ENCODE data around the gene CD81. TPM values are rescaled to one million over a fixed set of nuclear protein-coding genes. Genes with fewer than 3 reads are reported as not detected.

Gene CD81
- total RNA-seq, 5 donors from 2014 or later (not counting 1 experiment from before 2014, with no cell fraction given): 124 to 213 (median 146) TPM

- H3K36me3 ChIP-seq (ENCODE audit: control insufficient read depth in 2 of 2, extremely low read depth in 1 of 2, insufficient read depth in 1 of 2, low read length in 1 of 2): peaks cover 8 to 9% of the 10 kb centered on the region in 2 donors
- no peaks in the 10 kb centered on the region for H3K27me3 ChIP-seq (replicated peaks in 1 of 2; ENCODE audit: control insufficient read depth in 2 of 2, extremely low read depth in 1 of 2, insufficient read depth in 2 of 2, low read length in 1 of 2)
- no peaks in the 10 kb centered on the region for H3K9me3 ChIP-seq
- Mint-ChIP-seq H3K27me3 (no peaks in the 10 kb centered on the region), H3K4me1 (peaks cover 41 to 74% (median 63%) of the 10 kb centered on the region in 3 donors), H3K27ac (peak overlapping the region; percentile 48 to 70), H3K9me3 (no peaks in the 10 kb centered on the region), H3K4me3 (peak overlapping the region in 1 of 3 donors; percentile 22), H3K36me3 (peaks cover 5% of the 10 kb centered on the region)
- peak in 1 of 35 experiments; percentile 6 for DNase-seq
- POLR2A ChIA-PET: interaction anchor here in 1 of 2 donors (0.7 kb wide), 1 partner anchor 1882 kb away, joined by 3 read pairs; no protein-coding TSS in a partner anchor
- no peak for ATAC-seq (replicated peaks in 1 of 4)
- peaks cover 9 to 89% of the 10 kb centered on the region in 2 experiments for H3K4me1 ChIP-seq (ENCODE audit: control insufficient read depth in 1 of 2, extremely low read depth in 1 of 2, insufficient read depth in 2 of 2, low read length in 2 of 2)
- CTCF ChIA-PET: no interaction called here
- WGBS (ENCODE audit: insufficient coverage): 98% methylated on average over 9 of the region's 11 CpGs
- no peak overlapping the region for H3K27ac ChIP-seq (ENCODE audit: low read length)
- H3K4me3 ChIP-seq (ENCODE audit: control insufficient read depth in 1 of 2, extremely low read depth in 1 of 2, low read length in 1 of 2): no peak overlapping the region
Observed at GRCh38 chr11:2381494-2382128, 4.5 kb downstream of the CD81 start.

GRCh38 chr11:2382129-2382517, 5.0 kb downstream of the CD81 start:
- DNase-seq (peak in 1 of 35 experiments; percentile 12), ATAC-seq (replicated peaks in 1 of 4) (no peak)
- Mint-ChIP-seq H3K4me3 (no peak overlapping the region), H3K36me3 (peaks cover 5% of the 10 kb centered on the region), H3K27ac (no peak overlapping the region), H3K4me1 (peaks cover 45 to 79% (median 68%) of the 10 kb centered on the region in 3 donors), H3K9me3 (no peaks in the 10 kb centered on the region), H3K27me3 (no peaks in the 10 kb centered on the region)
- ChIA-PET POLR2A (no interaction called here), CTCF (no interaction called here)
- 58% methylated on average over 2 of the region's 11 CpGs for WGBS (ENCODE audit: insufficient coverage)
- Histone ChIP-seq H3K4me3 (ENCODE audit: control insufficient read depth in 1 of 2, extremely low read depth in 1 of 2, low read length in 1 of 2) (no peak overlapping the region), H3K27ac (ENCODE audit: low read length) (peak overlapping the region; percentile 34), H3K9me3 (no peaks in the 10 kb centered on the region), H3K27me3 (replicated peaks in 1 of 2; ENCODE audit: control insufficient read depth in 2 of 2, extremely low read depth in 1 of 2, insufficient read depth in 2 of 2, low read length in 1 of 2) (no peaks in the 10 kb centered on the region), H3K4me1 (ENCODE audit: control insufficient read depth in 1 of 2, extremely low read depth in 1 of 2, insufficient read depth in 2 of 2, low read length in 2 of 2) (peaks cover 9 to 90% of the 10 kb centered on the region in 2 experiments), H3K36me3 (ENCODE audit: control insufficient read depth in 2 of 2, extremely low read depth in 1 of 2, insufficient read depth in 1 of 2, low read length in 1 of 2) (peaks cover 8 to 9% of the 10 kb centered on the region in 2 donors)

GRCh38 chr11:2382936-2383851, 6.1 kb downstream of the CD81 start:
- H3K27me3 Mint-ChIP-seq: no peaks in the 10 kb centered on the region
- peaks cover 5% of the 10 kb centered on the region for H3K36me3 Mint-ChIP-seq
- ChIA-PET CTCF (no interaction called here), POLR2A (no interaction called here)
- Histone ChIP-seq H3K4me1 (ENCODE audit: control insufficient read depth in 1 of 2, extremely low read depth in 1 of 2, insufficient read depth in 2 of 2, low read length in 2 of 2) (peaks cover 11 to 98% of the 10 kb centered on the region in 2 experiments), H3K27me3 (replicated peaks in 1 of 2; ENCODE audit: control insufficient read depth in 2 of 2, extremely low read depth in 1 of 2, insufficient read depth in 2 of 2, low read length in 1 of 2) (no peaks in the 10 kb centered on the region), H3K9me3 (no peaks in the 10 kb centered on the region), H3K4me3 (ENCODE audit: control insufficient read depth in 1 of 2, extremely low read depth in 1 of 2, low read length in 1 of 2) (no peak overlapping the region), H3K36me3 (ENCODE audit: control insufficient read depth in 2 of 2, extremely low read depth in 1 of 2, insufficient read depth in 1 of 2, low read length in 1 of 2) (peaks cover 8 to 9% of the 10 kb centered on the region in 2 donors), H3K27ac (ENCODE audit: low read length) (peak overlapping the region; percentile 34)
- peaks cover 46 to 84% (median 73%) of the 10 kb centered on the region in 3 donors for H3K4me1 Mint-ChIP-seq
- peak overlapping the region; percentile 23 to 34 for H3K27ac Mint-ChIP-seq
- 64% methylated on average over 12 of the region's 26 CpGs for WGBS (ENCODE audit: insufficient coverage)
- H3K9me3 Mint-ChIP-seq: no peaks in the 10 kb centered on the region
- peak in 1 of 35 experiments; percentile 9 for DNase-seq
- no peak for ATAC-seq (replicated peaks in 1 of 4)
- H3K4me3 Mint-ChIP-seq: no peak overlapping the region

GRCh38 chr11:2383852-2384804, 7.0 kb downstream of the CD81 start:
- Histone ChIP-seq H3K4me1 (ENCODE audit: control insufficient read depth in 1 of 2, extremely low read depth in 1 of 2, insufficient read depth in 2 of 2, low read length in 2 of 2) (peaks cover 9 to 98% of the 10 kb centered on the region in 2 experiments), H3K36me3 (ENCODE audit: control insufficient read depth in 2 of 2, extremely low read depth in 1 of 2, insufficient read depth in 1 of 2, low read length in 1 of 2) (peaks cover 8 to 9% of the 10 kb centered on the region in 2 donors), H3K4me3 (ENCODE audit: control insufficient read depth in 1 of 2, extremely low read depth in 1 of 2, low read length in 1 of 2) (no peak overlapping the region), H3K27me3 (replicated peaks in 1 of 2; ENCODE audit: control insufficient read depth in 2 of 2, extremely low read depth in 1 of 2, insufficient read depth in 2 of 2, low read length in 1 of 2) (no peaks in the 10 kb centered on the region), H3K9me3 (no peaks in the 10 kb centered on the region), H3K27ac (ENCODE audit: low read length) (peak overlapping the region; percentile 10)
- peaks cover 46 to 82% (median 71%) of the 10 kb centered on the region in 3 donors for H3K4me1 Mint-ChIP-seq
- H3K4me3 Mint-ChIP-seq: peak overlapping the region in 2 of 3 donors; percentile 3 to 20
- peak in 22 of 35 experiments; percentile 17 to 64 (median 38) for DNase-seq
- ChIA-PET CTCF (interaction anchor here in 1 of 2 donors (0.8 kb wide), 1 partner anchor 82 kb away, joined by 3 read pairs; the partner anchor contains the start of genes C11orf21 and TSPAN32), POLR2A (no interaction called here)
- H3K27ac Mint-ChIP-seq: peak overlapping the region; percentile 55 to 70
- peaks cover 5% of the 10 kb centered on the region for H3K36me3 Mint-ChIP-seq
- 75% methylated on average over 13 of the region's 33 CpGs for WGBS (ENCODE audit: insufficient coverage)
- no peaks in the 10 kb centered on the region for H3K9me3 Mint-ChIP-seq
- H3K27me3 Mint-ChIP-seq: no peaks in the 10 kb centered on the region
- ATAC-seq (replicated peaks in 1 of 4): peak in 3 of 4 experiments; percentile 14 to 19 (median 17)

GRCh38 chr11:2385156-2386151, 8.3 kb downstream of the CD81 start:
- Histone ChIP-seq H3K9me3 (no peaks in the 10 kb centered on the region), H3K4me1 (ENCODE audit: control insufficient read depth in 1 of 2, extremely low read depth in 1 of 2, insufficient read depth in 2 of 2, low read length in 2 of 2) (peaks cover 11 to 99% of the 10 kb centered on the region in 2 experiments), H3K4me3 (ENCODE audit: control insufficient read depth in 1 of 2, extremely low read depth in 1 of 2, low read length in 1 of 2) (peak overlapping the region in 1 of 2 donors; percentile 3), H3K27ac (ENCODE audit: low read length) (peak overlapping the region; percentile 51), H3K27me3 (replicated peaks in 1 of 2; ENCODE audit: control insufficient read depth in 2 of 2, extremely low read depth in 1 of 2, insufficient read depth in 2 of 2, low read length in 1 of 2) (no peaks in the 10 kb centered on the region), H3K36me3 (ENCODE audit: control insufficient read depth in 2 of 2, extremely low read depth in 1 of 2, insufficient read depth in 1 of 2, low read length in 1 of 2) (peaks cover 4 to 9% of the 10 kb centered on the region in 2 donors)
- no peaks in the 10 kb centered on the region for H3K27me3 Mint-ChIP-seq
- H3K27ac Mint-ChIP-seq: peak overlapping the region; percentile 82 to 85
- peak overlapping the region; percentile 25 to 48 (median 45) for H3K4me3 Mint-ChIP-seq
- H3K36me3 Mint-ChIP-seq: peaks cover 5% of the 10 kb centered on the region
- ChIA-PET CTCF (interaction anchor here in 1 of 2 donors (0.8 kb wide), 1 partner anchor 84 kb away, joined by 3 read pairs; the partner anchor contains the start of genes C11orf21 and TSPAN32), POLR2A (no interaction called here)
- H3K4me1 Mint-ChIP-seq: peaks cover 53 to 84% (median 71%) of the 10 kb centered on the region in 3 donors
- DNase-seq (peak in 3 of 35 experiments; percentile 34 to 58 (median 37)), ATAC-seq (replicated peaks in 1 of 4) (no peak)
- H3K9me3 Mint-ChIP-seq: no peaks in the 10 kb centered on the region
- WGBS (ENCODE audit: insufficient coverage): 49% methylated on average over 45 of the region's 48 CpGs
